Inflammatory macrophage treated with lipopolysaccharide for 4 hours (primary cell): ENCODE data around the gene GPHN.

Experiments
- DNase-seq: peaks from one replicate; pipeline ENCODE4 v3.0.0-alpha.2; 2020

GPHN gene

DNA sequence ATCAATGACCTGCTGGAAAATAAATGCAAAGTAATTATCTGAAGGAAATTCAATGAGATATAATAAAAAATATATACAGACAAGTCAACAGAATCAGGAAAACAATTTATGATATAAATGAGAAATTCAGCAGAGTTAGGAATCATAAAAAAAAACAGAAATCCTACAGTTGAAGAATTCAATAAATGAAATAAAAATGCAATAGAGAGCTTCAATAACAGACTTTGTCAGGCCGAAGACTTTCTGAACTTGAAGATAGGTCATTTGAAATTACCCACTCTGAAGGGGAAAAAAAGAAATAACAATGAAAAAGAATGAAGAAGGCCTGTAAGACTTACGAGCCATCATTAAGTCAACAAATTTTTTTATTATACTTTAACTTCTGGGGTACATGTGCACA lies 665.8 kb downstream of the GPHN start:
- DNase-seq: no peak

DNA sequence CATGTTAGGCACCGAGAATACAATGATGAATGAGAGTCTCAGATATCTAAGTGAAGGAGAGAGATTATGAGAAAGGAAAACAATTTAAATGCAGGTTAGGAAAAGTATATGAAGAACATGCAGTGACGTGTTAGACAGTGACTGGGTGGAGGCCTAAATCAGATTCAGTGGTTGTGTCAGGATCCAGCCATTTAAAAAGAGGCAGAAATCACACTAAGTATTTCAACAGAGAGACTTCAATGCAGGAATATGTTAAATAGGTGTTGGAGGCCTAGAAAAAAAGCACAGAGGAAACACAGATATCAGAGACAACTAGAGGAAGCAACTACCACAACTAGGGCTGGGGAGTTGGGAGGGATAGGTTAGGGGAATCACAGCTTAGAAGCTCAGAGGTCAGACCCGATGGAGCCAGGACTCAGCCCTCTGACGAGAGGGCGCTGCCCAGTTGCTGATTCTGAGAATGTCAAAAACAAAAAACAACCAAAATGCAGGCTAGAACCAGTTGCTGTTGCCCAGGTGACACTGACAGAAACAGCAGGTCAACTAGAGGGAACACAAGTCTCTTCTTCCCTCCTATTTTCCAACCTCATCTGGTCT lies 678.3 kb downstream of the GPHN start:
- DNase-seq: no peak

DNA sequence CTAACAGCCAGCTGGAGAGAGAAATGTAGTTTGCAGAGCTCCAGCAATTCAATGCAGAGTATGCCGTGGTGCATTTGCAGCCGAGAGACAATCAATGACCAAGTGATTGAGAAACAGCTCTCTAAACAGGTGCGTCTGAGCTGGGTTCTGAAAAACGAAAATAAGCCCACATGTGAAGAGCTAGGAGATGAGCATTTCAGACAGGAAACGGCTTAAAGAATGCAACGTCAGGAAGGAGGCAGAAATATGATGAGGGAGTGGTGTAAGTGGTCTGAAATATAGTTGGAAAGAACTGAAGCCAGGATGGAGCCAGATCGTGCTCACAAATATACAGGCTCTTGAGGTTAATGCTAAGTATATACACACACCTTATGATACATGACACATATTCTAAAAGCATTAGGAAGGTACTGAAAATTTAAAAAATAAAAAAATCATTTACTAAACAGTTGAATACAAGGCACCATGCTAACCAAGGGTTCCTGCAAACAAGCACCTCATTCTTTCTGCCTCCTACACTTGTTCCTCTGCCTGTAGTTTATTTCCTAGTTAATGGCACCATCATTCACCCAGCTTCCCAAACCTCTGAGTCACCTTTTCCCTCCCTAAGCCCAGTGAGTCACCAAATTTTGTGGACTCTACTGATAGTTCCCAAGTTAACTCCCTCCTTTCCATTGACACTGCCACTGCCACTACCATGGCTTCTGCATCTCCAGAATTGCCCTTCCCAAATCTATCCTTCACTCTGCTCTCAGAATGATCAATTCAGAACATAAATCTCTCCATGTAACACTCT lies 679.0 kb downstream of the GPHN start:
- DNase-seq: no peak

DNA sequence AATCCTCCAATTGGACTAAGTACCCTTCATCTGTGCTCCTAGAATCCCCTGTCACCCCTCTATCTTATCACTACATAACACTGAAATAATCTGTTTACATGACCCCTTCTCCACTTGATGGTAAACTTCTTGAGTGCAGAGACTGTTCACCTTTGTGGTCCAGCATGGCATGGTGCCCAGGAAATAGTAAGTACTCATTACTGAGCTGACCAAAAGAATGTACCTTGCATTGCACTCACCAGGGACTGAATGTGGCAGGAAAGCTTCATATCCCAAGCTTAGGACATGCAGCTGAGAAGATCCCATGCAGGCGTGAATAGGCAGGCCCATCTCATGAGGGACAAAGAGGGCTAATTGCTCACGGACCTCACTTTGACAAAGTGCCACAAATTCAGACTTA lies 679.9 kb downstream of the GPHN start:
- no peak for DNase-seq

DNA sequence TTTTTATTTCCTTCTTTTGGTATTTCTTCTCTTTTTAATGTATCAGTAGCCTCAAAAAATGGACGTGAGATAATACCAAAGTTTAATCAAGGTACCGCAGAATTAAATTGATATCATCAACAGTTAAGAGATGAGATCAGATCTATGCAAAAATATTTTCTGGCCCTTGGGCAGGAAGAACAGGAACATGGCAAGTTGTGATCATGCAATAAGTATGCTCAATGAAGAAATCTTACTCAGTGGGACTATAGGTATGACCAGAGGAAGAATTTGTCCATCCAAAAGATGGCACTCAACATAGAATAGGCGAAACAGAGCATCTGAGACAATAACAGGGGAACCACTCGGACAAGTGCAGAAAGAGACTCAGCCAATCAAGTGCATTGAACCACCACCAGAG lies 680.4 kb downstream of the GPHN start:
- no peak for DNase-seq

DNA sequence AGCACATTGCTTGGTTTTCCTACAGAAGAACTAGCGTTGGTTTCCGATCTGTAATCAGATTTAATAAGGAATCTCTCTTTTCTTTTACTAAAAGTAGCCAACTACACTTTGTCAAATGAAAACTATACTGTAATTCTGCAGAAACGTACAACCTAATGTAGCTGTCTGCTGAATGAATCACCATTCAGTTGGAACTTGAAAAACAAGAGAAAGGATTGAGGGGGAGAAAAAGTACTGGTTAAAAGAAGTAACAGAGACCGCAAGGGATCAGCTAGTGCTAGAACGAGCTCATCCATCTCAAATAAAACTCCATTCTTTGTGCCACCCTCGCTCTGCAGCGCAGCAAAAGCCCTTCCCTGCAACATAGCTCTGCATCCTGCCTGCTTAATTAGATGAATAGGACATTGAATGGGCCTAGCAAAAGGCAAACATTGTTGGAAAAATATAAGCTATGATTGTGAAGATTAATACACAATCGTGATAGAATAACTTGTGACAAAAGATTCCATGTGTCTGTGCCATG lies 683.9 kb downstream of the GPHN start:
- no peak for DNase-seq

DNA sequence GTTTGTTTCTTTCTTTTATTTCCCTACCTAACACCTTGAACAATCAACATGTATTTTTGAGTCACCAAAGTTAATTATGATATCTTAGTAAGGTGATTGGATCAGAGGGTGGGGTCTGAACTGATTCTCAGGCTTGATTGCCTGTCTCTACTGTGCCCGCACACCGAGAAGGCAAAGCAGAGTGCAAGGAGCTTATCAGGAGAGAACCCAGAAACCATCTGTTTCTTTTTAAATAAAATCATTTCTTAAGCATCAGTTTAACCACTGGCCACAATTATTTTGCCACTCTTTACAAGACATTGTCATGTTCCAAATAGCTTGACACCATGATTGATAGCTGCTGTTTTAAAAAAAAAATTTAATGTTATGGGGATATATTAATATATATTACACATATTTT lies 684.4 kb downstream of the GPHN start:
- DNase-seq: no peak

DNA sequence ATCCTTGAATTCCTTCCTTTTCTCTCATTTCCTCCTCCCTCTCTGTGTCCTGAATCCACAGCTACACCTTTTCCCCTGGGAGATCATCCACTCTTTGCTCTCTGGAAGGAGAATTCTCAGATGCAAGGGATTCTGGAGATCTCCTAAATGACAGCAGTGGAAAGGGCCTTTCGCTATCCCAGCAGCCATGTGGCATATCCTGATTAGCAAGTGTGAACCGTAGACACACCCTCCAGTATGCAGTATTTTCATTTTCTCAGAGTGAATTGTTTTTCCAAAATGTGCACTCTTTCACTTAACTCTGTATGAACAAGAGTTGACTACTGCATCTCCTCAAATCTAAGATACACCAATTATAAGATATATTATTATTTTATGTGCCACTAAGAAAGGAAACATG lies 687.3 kb downstream of the GPHN start:
- no peak for DNase-seq

DNA sequence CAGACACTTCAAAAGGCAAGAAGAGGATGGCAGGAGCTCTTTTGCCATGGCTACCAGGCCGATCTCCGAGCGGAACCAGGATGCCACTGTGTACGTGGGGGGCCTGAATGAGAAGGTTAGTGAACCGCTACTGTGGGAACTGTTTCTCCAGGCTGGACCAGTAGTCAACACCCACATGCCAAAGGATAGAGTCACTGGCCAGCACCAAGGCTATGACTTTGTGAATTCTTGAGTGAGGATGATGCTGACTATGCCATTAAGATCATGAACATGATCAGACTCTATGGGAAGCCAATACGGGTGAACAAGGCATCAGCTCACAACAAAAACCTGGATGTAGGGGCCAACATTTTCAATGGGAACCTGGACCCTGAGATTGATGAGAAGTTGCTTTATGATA lies 691.1 kb downstream of the GPHN start:
- no peak for DNase-seq

DNA sequence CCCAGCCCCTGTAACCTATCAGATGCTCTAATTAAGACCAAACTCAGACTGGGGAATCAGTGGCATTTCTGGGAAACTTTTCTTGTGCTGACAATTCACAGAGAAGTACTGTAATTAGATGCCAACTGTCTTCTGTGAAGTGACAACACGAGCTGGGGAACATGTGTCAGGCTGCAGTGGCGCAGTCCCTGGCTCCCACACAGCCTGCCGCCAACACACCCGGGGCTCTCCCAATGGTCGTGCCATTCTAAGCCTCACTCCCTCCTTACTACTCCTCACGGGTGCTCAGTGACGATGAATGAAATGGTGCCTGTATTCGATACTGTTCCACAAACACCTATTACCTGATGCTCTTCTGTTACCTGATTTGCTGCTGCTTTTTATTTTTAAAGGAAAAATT lies 699.9 kb downstream of the GPHN start:
- no peak for DNase-seq

DNA sequence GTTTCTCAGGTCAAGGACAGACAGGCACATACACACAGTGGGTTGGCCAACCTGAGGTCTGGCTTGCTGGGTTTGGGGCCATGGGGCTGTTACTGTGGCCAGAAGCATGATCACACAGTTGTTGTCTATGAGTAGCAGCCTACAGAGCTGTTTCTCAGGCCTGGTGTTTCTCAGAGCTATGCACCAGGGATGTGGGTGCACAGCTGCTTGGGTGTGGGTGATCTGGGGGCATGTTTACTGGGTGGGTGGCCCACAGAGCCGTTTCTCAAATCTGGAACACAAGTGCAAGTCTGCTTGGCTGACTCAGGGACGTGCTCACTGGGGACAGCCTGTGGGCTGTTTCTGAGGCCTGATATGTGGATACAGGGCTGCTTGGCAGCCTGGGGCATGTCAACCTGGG lies 710.2 kb downstream of the GPHN start:
- DNase-seq: no peak

DNA sequence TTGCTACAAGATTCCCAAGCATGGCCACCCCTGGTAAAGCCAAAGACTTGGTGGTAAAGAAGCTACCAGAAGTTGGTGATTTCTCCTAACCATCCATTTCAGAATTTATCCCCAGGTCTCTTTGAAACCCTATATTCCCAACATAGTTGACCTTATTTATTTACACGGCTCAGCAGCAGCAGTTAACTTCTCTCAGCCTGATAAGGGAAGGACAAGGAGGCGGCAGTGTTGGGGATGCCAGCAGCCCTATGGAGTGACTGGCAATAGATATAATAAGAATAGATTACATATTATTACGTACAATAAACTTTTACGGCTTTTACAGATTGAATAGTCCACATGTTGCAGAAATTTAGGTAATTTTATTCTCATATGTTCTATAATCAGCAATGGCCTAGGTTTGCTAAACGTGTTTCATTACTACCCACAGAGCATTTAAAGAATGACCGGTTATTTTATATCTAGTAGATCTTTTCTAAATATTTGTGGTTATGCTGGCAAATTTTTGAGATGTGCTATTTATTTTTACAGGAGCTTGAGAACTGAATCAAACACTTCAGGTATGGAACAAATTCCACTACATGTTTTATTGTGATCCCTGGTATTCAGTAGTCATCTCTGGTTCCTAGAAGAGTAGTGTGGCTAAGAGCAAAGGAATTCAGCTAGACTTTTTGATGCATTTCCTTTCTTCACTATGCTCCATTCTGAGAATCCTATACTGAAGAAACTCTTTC lies 713.5 kb downstream of the GPHN start:
- DNase-seq: no peak

DNA sequence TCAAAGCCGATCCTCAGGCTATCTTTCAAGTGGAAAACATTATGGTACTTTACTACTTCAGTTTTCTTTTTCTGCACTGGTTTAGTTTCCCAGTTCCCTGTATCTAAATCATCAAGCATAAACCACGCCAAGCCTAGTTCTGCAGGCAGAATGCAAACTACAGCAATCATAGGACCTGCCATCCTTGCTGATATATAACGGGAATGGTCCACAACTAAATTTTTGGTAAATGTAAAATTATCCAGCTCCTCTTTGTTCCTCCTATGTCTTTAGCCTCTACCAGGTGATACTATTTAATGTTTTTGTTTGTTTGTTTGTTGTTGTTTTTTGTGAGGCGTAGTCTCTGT lies 714.0 kb downstream of the GPHN start:
- no peak for DNase-seq

DNA sequence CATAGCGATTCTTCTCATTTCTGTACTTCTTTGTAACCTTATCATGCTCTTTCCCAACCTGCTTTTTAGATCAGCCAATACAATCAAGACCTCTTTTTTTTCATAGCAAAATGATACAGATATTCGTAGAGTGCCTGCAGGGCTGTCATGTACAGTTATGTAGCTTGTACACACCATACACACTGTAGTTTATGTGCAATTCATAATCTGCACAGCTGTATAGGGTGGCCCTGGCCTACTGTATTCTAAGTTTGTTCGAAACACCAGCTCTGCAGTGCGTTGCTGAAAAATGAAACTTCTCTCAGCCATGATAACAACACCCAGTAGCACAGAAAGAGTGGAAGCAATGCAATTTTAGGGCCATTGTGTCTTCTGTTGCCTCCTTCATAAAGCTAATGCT lies 717.6 kb downstream of the GPHN start:
- DNase-seq: no peak

DNA sequence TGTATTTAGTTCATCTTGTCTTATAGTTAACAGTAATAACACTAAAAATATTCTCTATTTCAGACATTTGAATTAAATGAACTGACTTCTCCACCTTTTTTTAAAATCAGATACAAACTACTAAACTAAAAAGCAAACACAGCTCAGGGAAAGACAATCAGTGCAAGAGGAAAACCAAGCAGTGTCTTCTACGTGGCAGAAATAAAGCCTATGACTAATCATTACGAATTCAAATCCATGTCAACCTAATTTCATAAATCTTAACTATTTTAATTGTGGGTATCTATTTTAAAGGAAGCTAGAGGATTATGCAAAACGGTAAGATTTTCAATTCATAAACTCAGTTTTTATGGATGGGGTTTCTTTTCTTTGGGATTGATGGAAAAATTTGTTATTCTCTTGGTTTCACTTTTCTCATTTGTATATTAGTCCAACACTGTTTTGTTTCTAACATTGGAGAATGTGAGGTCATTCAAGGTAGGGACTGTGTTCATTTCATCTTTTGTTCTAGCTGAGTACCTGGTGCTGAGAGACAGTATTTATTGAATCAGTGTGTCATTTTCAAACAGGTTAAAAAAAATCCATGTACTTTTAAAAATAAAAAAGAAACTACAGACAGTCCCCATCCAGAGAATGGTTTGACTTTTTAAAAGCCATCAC lies 720.5 kb downstream of the GPHN start:
- no peak for DNase-seq
